HG03095 (cell line): Measurements from ENCODE around the gene SLC6A19.

Experiments used
- ATAC-seq: cut with Tn5 transposase; IDR thresholded peaks from one replicate; pipeline ENCODE4 v1.9.1; 2021; ENCODE audit warnings: moderate library complexity; ENCODE audit not compliant: unreplicated experiment

Gene SLC6A19

DNA sequence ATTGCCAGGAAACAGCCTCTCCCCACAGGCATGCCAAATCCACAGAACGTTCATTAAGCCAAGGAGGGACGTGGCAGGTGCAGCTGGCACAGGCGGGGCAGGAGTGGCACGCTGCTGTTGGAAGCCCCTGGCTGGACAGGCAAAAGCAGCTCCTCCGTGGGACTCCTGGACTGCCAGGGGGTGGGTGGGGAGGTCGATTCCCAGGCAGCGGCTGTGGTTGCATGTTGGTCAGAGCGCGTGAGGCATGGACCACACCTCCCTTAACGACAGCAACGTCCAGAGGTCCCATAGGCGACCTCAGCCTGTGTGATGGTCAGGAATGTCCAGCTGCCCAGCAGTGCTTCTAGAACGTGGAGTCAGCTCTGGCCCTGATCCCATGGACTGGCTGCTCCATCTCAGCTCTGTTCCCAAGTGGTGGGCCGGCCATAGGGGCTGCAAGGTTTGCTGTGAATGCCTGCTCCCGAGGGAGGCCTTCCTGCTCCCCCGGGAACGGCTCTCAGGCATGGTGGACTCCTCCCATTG is 6.9 kb downstream of the SLC6A19 start:
- ATAC-seq: no peak

- no peak for ATAC-seq
Observed at GRCh38 chr5:1208743-1209488, 7.5 kb downstream of the SLC6A19 start.

DNA sequence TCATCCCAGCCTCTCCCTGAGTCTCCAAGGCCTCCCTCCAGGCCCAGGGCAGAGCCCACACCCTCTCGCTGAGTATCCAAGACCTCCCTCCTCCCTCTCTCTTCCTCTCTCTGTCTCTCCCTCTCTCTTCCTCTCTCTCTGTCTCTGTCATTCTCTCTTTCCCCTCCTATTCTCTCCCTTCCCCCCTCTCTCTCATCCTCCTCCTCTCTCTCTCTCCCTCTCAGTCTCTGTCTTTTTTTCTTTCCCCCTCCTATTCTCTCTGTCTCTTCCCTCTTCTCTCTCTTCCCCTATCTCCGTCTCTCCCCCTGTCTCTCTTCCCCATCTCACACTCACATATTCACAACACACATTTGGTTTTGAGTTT is 8.1 kb downstream of the SLC6A19 start:
- no peak for ATAC-seq

GRCh38 chr5:1209896-1210776 is 8.7 kb downstream of the SLC6A19 start:
- ATAC-seq: no peak

- no peak for ATAC-seq
Observed at GRCh38 chr5:1210832-1211251, 9.4 kb downstream of the SLC6A19 start.

DNA sequence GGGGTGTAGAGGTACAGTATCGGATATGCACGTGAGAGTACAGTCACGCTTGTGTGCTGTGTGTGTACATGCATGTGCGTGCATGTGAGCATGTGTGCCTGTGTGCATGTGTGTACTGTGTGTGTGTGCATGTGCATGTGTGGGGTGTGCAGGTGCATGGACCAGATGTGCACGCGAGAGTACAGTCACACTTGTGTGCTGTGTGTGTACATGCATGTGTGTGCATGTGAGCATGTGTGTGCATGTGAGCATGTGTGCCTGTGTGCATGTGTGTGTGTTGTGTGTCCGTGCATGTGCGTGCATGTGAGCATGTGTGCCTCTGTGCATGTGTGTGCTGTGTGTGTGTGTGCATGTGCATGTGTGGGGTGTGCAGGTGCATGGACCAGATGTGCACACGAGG is 10.3 kb downstream of the SLC6A19 start:
- no peak for ATAC-seq

DNA sequence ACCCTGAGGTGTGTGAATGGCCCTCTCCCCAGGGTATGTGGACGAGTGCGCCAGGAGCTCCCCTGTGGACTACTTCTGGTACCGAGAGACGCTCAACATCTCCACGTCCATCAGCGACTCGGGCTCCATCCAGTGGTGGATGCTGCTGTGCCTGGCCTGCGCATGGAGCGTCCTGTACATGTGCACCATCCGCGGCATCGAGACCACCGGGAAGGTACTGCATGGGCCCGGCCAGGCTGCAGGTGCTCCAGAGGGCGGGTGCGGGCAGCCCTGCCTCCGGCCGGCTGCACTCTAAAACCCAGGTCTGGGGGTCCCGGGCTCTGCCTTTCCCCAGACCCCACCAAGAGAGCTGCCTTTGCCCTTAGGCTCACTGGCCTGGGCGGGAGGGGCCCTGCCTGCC is 10.9 kb downstream of the SLC6A19 start:
- ATAC-seq: no peak

DNA sequence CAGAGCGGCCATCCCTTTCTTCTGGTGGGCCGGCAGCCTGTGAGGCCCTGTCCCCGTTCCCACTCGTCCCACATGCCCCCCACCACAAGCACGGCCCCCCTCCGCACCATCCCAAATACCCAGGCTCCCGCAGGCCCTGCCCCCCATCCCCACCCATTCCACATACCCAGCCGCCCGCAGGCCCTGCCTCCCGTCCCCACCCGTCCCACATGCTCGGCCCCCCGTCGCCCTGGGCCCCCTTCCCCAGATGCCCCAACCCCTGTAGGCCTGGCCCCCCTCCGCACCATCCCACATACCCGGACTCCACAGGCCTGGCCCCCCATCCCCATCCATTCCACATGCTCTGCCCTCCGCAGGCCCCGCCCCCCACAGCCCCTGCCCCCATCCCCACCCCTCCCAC is 11.5 kb downstream of the SLC6A19 start:
- no peak for ATAC-seq

- no peak for ATAC-seq
Observed at GRCh38 chr5:1213508-1214162, 12.2 kb downstream of the SLC6A19 start.

DNA sequence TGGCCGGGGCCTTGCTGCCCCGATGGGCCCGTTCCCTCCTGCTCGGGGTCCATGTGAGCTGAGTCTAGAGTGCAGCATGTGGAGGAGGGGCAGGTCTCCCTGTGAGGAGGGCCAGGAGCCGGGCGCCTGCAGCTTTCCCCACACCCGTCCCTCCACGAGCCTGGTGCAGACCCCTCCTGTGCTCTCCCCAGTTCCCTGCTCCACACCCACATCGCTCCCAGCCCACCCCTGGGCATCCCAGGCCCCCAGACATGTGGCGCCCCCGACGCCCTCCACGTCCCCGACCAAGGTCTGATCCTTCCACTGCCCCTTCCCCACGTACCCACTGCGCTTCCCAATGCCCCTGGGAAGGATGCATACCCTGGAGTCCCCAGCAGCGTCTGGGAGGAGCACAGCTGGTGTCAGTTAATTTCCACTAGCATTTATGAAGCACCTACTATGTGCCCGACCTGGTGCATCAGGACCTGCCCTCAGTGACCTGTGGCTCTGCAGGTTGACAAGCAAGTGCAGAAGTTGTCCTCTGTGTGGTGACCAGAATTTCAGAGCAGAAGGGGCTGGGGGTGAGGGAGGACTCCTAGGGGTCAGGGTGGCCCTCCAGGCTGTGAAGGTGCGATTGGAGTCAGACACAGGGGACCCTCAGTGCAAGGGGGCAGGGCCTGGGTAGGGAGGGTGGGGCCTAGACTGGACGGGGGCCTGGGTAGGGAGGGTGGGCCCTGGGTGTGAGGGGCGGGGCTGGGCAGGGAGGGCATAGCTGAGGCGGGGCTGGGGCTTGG is 13.0 kb downstream of the SLC6A19 start:
- no peak for ATAC-seq

DNA sequence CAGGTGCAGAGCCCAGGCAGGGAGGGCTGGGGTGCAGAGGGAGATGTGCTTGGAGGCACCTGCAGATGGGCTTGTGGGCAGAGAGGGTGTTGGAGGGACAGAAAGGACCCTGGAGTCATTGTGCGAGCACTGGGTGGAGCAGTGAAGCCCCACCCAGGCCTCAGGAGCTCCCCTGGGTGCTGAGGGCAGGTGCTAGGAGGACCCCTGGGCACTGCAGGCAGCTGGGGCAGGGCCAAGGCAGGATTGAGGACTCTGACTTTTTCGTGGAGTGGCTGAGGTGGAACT is 13.5 kb downstream of the SLC6A19 start:
- no peak for ATAC-seq

DNA sequence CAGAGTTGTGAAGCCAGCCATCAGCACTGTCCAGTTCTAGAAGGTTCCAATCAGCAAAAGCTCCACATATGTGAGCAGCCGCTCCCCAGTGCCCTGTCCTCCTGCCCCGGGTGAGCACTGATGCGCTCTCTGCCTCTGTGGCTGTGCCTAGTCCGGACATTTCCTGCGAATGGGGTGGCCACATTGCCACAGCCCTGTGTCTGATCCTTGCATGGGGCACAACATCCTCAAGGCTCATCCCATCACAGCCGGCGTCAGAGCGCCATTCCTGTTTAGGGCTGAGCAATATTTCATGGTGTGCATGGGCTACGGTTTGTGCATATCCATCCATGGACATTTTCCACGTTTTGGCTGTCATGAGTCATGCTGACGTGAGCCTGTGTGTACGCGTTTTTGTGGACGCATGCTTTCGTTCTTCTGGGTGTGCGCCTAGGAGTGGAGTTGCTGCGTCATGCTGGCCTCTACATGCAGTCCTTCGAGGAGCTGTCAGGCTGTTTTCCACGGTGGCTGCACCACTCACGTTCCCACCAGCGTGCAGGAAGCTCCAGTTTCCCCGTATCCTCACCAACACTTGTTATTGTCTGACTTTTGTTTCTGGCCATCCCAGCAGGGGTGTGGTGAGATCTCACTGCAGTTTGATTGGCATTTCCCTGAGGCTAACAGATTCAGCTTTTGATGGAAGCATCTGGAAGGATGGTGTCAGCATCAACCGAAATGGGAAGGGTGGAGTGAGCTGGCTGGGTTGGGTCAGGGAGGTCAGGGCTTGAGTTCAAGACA is 14.1 kb downstream of the SLC6A19 start:
- no peak for ATAC-seq

DNA sequence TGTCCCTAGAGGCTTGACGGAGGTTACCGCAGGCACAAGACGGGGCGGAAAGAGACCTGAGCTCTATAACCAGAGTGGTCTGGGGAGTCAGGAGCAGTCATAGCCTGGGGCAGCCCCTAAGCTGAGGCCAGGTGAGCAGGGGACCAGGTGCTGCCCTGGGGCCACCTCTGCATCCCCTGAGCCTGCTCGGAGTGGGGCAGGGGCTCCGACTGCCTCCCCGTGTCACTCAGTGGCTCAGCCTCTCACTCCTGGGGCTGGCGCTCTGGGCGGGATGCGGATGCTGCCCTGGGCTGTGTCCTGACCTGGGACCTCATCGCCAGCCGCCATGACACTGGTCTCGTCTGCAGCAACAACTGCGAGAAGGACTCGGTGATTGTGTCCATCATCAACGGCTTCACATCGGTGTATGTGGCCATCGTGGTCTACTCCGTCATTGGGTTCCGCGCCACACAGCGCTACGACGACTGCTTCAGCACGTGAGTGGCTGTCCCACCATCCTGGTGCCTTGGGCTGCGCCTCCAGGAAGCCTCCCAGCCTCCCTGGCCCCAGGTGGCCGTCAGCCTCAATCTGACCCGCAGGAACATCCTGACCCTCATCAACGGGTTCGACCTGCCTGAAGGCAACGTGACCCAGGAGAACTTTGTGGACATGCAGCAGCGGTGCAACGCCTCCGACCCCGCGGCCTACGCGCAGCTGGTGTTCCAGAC is 15.0 kb downstream of the SLC6A19 start:
- ATAC-seq: no peak

- ATAC-seq: no peak
Observed at GRCh38 chr5:1216918-1217295, 15.5 kb downstream of the SLC6A19 start.

- ATAC-seq: no peak
Observed at GRCh38 chr5:1217596-1218206, 16.3 kb downstream of the SLC6A19 start.

DNA sequence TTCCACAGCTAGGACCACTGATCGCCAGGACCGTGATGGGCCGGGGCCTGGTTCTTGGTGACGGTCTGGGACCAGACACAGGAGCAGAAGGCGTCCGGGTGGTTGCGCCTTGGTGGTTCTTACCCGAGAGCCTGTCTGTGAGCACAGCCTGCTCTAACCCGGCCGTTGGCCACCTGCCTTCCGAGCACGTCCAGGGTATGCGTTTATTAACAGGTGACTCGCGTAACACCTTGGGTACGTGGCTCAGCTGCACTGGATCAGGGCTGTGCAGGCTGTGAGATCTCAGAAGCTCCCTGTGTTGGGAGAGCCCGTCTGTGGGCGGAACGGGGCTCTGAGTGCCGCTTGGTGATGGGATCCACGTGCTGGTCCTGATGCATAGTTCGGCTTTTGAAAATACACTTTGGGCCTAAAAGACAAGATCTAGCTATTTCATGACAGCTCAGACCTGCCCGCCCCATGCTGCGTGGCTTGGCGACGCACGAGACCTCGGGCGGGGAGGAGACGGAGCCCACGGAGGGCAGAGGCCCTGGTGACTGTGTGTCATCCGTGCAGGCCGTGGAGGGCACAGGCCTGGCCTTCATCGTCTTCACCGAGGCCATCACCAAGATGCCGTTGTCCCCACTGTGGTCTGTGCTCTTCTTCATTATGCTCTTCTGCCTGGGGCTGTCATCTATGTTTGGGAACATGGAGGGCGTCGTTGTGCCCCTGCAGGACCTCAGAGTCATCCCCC is 17.1 kb downstream of the SLC6A19 start:
- no peak for ATAC-seq

DNA sequence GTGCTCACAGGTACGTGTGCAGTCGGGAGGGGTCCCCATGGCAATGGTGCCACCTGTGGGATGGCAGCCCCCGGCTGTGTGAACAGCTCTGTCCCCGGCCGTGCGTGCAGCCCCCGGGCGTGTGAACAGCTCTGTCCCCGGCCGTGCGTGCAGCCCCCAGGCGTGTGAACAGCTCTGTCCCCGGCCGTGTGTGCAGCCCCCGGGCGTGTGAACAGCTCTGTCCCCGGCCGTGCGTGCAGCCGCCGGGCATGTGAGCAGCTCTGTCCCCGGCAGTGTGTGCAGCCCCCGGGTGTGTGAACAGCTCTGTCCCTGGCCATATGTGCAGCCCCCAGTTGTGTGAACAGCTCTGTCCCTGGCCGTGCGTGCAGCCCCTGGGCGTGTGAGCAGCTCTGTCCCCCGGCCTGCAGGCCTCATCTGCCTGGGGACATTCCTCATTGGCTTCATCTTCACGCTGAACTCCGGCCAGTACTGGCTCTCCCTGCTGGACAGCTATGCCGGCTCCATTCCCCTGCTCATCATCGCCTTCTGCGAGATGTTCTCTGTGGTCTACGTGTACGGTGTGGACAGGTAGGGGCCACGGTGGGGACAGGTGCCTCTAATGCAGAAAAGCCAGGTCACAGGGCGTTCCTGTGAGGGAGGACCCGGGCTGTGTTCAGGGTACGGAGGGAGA is 17.8 kb downstream of the SLC6A19 start:
- ATAC-seq: no peak

DNA sequence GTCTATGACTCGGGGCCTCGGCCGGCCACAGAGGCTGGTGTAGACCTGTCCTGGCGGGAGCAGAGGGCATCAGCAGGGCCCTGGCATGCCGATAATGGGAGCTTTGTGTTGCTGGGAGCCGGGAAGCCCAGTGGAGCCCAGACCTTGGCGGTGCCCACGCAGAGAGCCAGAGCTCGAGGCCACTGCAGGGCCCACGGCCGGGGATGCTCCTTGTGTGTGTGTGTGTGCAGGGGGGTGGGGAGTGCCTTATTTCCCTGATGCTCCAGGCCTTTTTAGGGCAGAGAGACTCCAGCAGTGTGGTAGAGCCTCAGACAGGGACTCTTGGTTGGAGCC is 18.3 kb downstream of the SLC6A19 start:
- no peak for ATAC-seq
